GM19324 (cell line): Measurements from ENCODE around the gene DLG5.

Source experiments
- ATAC-seq: cut with Tn5 transposase; IDR thresholded peaks from one replicate; pipeline ENCODE4 v1.9.1; 2021; ENCODE audit warnings: mild to moderate bottlenecking, moderate library complexity; ENCODE audit not compliant: unreplicated experiment, low FRiP score

DLG5 gene

GRCh38 chr10:77872947-77873535 lies 53.5 kb downstream of the DLG5 start:
- no peak for ATAC-seq

GRCh38 chr10:77872151-77872946 lies 54.2 kb downstream of the DLG5 start:
- no peak for ATAC-seq

DNA sequence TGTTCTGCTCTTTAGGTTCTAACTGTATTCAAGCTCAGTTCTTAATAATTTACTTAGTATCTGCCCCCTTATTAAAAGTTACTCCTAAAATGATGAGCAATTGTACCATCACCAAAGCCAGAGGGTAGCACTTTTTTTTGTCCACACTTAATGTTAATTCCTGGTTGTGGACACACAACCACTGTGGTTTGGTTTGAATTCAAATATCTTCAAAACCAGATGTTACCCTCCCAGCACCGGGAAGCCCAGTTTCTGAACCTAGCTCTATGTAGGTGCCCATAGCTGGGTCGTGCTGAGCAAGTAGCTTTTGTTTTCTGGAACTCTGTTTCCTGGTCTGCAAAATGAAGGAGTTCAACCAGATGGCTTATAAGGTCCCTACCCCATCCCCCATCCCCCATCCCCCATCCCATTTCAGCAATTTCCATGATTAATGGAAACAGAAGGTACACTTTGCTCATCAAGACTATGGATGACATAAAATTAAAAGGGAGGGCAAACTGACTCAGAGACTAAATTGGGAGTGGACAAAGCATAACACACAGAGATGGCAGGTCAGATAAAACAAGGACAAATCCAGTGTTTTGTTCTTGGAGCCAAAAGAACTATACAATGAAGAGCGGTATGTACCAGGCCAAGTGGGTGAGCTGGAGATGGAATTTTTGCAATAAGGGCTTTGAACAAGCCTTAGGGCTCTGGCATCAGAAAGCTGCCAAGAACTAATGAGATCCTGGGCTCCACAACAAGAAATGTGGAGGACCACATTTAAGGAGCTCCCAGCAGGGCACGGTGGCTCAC lies 56.7 kb downstream of the DLG5 start:
- ATAC-seq = no peak

DNA sequence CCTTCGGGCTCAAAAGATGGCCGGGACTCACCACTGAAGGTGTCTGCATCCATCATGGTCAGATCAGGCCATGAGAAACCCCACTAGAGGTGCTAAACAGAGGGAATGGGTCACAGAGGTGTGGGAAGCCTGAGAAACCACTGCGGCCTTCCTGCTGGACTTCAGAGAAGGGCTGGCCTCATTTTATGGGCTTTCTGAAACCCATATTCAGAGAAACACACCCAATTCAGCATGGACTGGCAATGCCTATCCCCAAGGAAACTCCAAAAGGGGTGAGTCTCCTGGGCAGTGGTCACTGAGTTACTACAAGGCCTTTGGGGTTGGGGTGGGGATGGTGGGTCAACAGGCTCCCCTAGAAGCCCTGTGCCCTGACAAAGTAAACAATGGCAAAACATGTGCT lies 58.0 kb downstream of the DLG5 start:
- ATAC-seq = no peak

DNA sequence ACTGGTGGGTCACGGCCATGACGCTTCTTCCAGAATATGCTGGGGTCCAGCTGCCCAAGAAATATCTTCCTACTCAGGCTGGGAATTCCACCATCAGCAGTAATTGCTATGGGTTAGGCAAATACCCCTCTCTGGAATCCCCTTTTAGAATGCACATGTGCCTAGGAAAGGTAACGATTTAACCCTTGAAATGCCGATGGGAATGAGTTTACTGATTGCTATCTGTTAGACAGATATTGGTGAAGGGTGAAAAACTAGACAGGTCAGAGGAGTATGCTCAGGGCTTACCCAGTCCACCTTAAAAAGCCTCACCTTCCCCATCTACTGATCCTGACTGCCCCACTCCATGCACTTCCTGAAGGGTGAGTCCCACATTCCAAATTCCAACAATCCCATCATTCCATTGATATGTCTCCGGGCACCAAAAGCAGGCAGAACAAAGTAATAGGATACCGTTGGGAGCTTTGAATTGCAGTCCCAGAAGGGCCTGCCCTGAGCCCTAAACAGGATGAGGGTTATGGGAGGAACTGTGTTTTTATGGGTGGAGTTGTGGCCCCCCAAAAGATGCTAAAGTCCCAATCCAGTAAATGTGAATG lies 59.3 kb downstream of the DLG5 start:
- ATAC-seq = no peak

DNA sequence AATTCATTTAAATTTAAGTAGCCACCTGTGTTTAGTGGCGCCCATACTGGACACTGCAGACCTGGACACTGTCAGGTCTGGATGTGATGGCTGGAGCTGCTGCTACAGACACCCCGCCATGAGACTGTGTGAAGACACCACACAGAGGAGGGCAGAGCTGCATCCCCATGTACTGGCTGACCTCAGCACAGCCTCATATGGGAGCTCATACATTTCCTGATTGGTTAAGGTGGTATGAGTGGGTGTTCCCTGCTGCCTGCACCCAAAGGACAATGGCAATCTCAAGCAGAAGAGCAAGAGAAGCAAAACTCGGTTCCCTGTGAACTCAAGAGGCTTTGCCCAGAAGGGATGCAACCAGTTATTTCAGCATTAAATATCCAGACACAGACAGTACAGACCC lies 60.0 kb downstream of the DLG5 start:
- ATAC-seq = no peak

- ATAC-seq = no peak
Observed at GRCh38 chr10:77865580-77866324, 60.8 kb downstream of the DLG5 start.

GRCh38 chr10:77864151-77864851 lies 62.3 kb downstream of the DLG5 start:
- no peak for ATAC-seq

DNA sequence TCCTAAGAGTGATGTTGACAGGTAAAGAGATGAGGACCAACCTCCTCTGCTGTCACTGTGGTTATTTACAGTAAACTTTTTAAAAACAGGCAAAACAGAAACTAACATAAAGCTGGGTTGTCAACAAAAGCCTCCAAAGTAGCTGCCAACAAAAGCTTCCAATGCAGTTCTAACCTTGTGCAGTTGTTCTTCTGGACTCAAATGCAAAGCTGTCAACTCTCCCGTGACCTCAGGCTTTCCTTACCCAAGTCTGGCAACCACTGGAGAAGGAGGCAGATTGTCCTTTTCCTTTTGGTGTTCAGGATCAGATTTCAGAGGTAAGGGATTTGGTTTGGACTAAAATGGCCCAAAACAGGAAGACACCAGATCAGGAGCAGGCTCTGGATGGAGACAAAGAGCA lies 63.1 kb downstream of the DLG5 start:
- no peak for ATAC-seq

GRCh38 chr10:77862595-77862994 lies 64.0 kb downstream of the DLG5 start:
- no peak for ATAC-seq

DNA sequence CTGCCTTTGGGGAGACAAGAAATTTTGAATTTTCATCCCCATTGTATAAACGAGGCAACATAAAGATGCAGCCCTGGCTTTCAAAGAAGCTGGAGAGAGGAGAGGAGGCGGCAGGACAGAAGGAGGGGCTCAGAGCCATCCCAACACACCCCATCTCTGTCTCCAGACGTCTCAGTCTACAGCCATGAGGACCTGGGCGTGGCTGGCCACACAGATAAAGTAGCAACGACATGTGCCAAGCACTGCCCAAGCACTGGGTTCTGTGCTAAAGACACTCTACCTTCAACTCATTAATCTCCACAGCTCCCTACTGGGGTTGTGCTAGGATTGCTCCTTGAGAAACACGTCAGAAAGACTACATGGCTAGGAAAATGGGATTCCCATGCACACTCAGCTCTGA lies 65.2 kb downstream of the DLG5 start:
- no peak for ATAC-seq

GRCh38 chr10:77859865-77860282 lies 66.7 kb downstream of the DLG5 start:
- ATAC-seq = no peak

- no peak for ATAC-seq
Observed at GRCh38 chr10:77859200-77859864, 67.2 kb downstream of the DLG5 start.

GRCh38 chr10:77857272-77857671 lies 69.3 kb downstream of the DLG5 start:
- no peak for ATAC-seq

DNA sequence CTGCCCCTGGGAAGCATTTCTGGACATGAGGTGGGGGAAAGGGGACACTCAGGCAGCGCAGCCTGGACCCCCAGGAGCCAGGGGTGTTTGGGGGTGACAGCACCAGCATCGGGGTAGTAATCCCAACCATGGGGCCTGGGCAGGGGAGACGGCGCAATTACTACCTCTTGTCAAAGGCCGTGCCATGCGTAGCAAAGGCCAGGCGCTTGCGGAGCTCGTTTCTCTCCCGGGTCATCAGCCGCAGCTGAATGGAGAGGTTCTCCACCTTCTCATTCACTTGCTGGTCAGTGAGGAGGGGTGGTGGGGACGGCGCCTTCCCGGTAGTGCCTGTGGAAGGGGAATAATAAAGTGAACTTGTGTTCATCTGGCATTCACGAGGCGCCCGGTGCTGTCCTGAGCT lies 70.0 kb downstream of the DLG5 start:
- no peak for ATAC-seq

DNA sequence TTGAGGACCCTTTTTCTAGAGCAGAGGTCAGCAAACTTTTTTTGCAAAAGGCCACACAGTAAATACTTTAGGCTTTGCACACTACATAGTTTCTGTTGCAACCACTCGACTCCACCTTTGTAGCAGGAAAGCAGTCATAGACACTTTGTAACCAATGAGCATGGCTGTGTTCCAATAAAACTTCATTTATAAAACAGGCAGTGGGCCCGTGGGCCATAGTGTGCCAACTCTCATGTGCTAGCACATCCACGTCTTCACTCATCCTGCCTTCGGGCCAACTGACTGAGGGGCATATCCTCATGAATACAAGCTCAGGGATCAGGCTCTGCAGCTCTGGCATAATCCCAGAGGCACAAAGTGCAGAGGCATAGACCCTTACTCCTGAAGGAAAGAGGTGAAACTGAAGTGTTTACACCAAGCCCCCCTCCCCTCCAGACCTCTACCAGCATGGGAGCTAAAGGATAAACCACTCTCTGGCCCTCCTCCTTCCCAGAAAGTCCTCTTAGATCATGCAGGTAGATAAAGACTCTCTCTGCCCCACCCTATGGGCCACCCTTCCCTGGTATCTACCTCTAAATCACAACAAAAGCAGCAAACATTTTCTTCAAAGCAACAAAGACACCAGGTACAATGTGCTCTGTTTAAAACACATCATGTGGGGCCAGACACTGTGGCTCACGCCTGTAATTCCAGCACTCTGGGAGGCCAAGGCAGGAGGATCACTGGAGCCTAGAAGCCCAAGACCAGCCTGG lies 71.0 kb downstream of the DLG5 start:
- no peak for ATAC-seq

DNA sequence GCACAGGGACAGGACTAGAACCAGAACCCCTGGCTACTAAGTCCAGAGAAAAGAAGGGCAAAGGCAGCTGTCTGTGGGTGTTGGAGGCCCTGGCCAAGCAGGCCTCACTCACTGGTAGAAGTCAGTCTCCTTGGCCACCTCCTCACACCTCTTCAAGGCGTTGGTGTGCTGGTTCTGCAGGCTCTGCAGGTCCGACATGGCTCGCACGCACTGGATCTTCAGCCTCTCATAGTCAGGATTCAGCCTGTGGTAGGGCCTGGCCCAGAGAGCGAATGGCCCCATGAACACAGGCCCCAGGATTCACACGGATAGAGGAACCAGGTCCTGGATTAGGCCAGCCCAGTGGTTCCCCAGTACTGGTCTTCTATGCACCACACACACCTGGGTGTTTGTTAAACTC lies 72.4 kb downstream of the DLG5 start:
- ATAC-seq = no peak

DNA sequence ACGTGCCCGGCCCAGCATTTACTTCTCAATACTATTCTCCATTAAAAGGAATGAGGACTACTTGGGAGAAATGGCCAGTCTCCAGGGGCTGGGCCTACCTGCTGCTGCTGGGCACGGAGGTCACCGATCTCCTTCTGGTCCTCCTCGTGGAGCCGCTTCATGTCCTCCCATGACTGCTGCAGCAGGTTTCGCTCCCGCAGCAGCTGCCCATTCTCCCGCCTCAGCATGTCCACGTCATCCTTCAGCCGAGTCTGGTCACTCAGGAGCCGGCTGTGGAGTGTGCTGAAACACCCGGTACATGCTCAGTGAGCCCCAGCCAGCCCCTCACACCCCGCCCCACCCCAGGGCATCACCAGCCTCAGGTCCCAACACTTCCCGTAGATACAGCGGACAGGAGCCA lies 73.3 kb downstream of the DLG5 start:
- ATAC-seq = no peak
